SK-N-SH (cell line): ENCODE results near the gene FOXA3. TPM values are rescaled to one million over a fixed set of nuclear protein-coding genes. Genes with fewer than 3 reads are reported as not detected.

Experiments used
- CTCF ChIA-PET: fragments of 300-600, 350-600 bp; formaldehyde crosslinking; extraction: SDS; loops from one replicate; lab custom pipeline; 2021; lab: Yijun Ruan, JAX
- POLR2A ChIA-PET: fragments of 350-600 bp; sonication (Branson Sonifier 250); formaldehyde crosslinking; extraction: SDS; loops from one replicate; lab custom pipeline; 2020; ENCODE audit warnings: antibody characterized with exemption, inconsistent platforms; lab: Yijun Ruan, JAX
- DNase-seq: peaks from one replicate; pipeline ENCODE4 v3.0.0; 2012
- H2AFZ ChIP-seq: fragments of 200-600 bp; sonication (generic); 2 replicates; pipeline ENCODE4 v1.8.1; 2016; ENCODE audit warnings: antibody characterized with exemption, mild to moderate bottlenecking, low read depth
- H3F3A ChIP-seq: fragments of 200-600 bp; sonication (generic); replicated peaks from 2 replicates; pipeline ENCODE3; 2016; ENCODE audit warnings: antibody characterized with exemption, mild to moderate bottlenecking; ENCODE audit not compliant: insufficient read depth
- H3K27ac ChIP-seq, 2 experiments: fragments of 200-500 bp in 1 of 2; fragments of 200-600 bp in 1 of 2; sonication (Bioruptor generic) in 1 of 2; sonication (generic), shearing (Covaris generic) in 1 of 2; 2 replicates each; pipeline versions ENCODE4 v1.5.1 to v1.6.1; 2014 to 2016; ENCODE audit warnings: low read depth in 2 of 2, inconsistent platforms in 1 of 2, low read length in 1 of 2, mild to moderate bottlenecking in 1 of 2, mixed read lengths in 1 of 2
- H3K27me3 ChIP-seq: fragments of 200-600 bp; sonication (generic), shearing (Covaris generic); 2 replicates; pipeline ENCODE4 v1.6.1; 2016; ENCODE audit warnings: mixed run types; ENCODE audit not compliant: insufficient read depth
- H3K36me3 ChIP-seq, 2 experiments: fragments of 200-500 bp in 1 of 2; fragments of 200-600 bp in 1 of 2; sonication (Bioruptor generic) in 1 of 2; sonication (generic) in 1 of 2; replicated peaks in 1 of 2; 2 replicates each; pipeline versions ENCODE3 to v1.5.1; 2014 to 2016; ENCODE audit warnings: low read length in 1 of 2, mild to moderate bottlenecking in 1 of 2; ENCODE audit not compliant: insufficient read depth in 2 of 2, control insufficient read depth in 1 of 2
- H3K4me1 ChIP-seq, 2 experiments: fragments of 200-500 bp in 1 of 2; fragments of 200-600 bp in 1 of 2; sonication (Bioruptor generic) in 1 of 2; sonication (generic), shearing (Covaris generic) in 1 of 2; 2 replicates each; pipeline versions ENCODE4 v1.5.1 to v1.6.1; 2014 to 2016; ENCODE audit warnings: low read depth in 1 of 2, low read length in 1 of 2, mixed run types in 1 of 2; ENCODE audit not compliant: insufficient read depth in 2 of 2, control insufficient read depth in 1 of 2
- H3K4me2 ChIP-seq: fragments of 200-600 bp; sonication (generic), shearing (Covaris generic); 2 replicates; pipeline ENCODE4 v1.6.1; 2017; ENCODE audit warnings: mixed run types
- H3K4me3 ChIP-seq, 2 experiments: fragments of 200-500 bp in 1 of 2; fragments of 200-600 bp in 1 of 2; sonication (Bioruptor generic) in 1 of 2; sonication (generic), shearing (Covaris generic) in 1 of 2; 2 replicates each; pipeline versions ENCODE4 v1.5.1 to v1.8.1; 2014 to 2016; ENCODE audit warnings: low read depth in 2 of 2, inconsistent platforms in 1 of 2, low read length in 1 of 2, mild to moderate bottlenecking in 1 of 2, mixed read lengths in 1 of 2, moderate library complexity in 1 of 2
- H3K79me2 ChIP-seq: fragments of 200-600 bp; sonication (generic); 2 replicates; pipeline ENCODE4 v1.8.1; 2017; ENCODE audit warnings: mild to moderate bottlenecking; ENCODE audit not compliant: insufficient read depth
- H3K9ac ChIP-seq: fragments of 200-600 bp; sonication (generic); 2 replicates; pipeline ENCODE4 v1.6.1; 2017; ENCODE audit warnings: mixed run types
- H3K9me2 ChIP-seq: fragments of 200-600 bp; sonication (generic); 2 replicates; pipeline ENCODE4 v1.6.1; 2017; ENCODE audit warnings: mixed run types
- H3K9me3 ChIP-seq: fragments of 200-600 bp; sonication (generic); 2 replicates; pipeline ENCODE4 v1.6.1; 2017; ENCODE audit warnings: mixed run types, mild to moderate bottlenecking, moderate library complexity
- H4K20me1 ChIP-seq: fragments of 200-600 bp; sonication (generic); 2 replicates; pipeline ENCODE4 v1.6.1; 2017; ENCODE audit warnings: mild to moderate bottlenecking, mixed run types; ENCODE audit not compliant: insufficient read depth
- CHD2 ChIP-seq: fragments of 150-350 bp; IDR thresholded peaks from 2 replicates; pipeline ENCODE4 v1.6.1; 2018; ENCODE audit warnings: low read length; ENCODE audit not compliant: partially characterized antibody
- ELF1 ChIP-seq: IDR thresholded peaks from 2 replicates; pipeline ENCODE4 v1.4.0; 2012
- FOSL2 ChIP-seq: IDR thresholded peaks from 2 replicates; pipeline ENCODE4 v1.4.0; 2012; ENCODE audit warnings: low read depth, mild to moderate bottlenecking, moderate library complexity, borderline replicate concordance
- FOXJ3 ChIP-seq: sonication (generic); formaldehyde crosslinking; IDR thresholded peaks from 2 replicates; pipeline ENCODE4 v1.5.1; 2020; ENCODE audit warnings: mild to moderate bottlenecking, missing genetic modification reagents
- GABPA ChIP-seq: IDR thresholded peaks from 2 replicates; pipeline ENCODE4 v1.4.0; 2012; ENCODE audit warnings: low read depth, mild to moderate bottlenecking
- IRF3 ChIP-seq: fragments of 150-350 bp; IDR thresholded peaks from 2 replicates; pipeline ENCODE4 v1.6.1; 2016; ENCODE audit warnings: mild to moderate bottlenecking, low read depth, low read length
- MAX ChIP-seq: IDR thresholded peaks from 2 replicates; pipeline ENCODE4 v1.4.0; 2012; ENCODE audit warnings: low read depth
- MXI1 ChIP-seq: IDR thresholded peaks from 2 replicates; pipeline ENCODE4 v1.6.1; 2012; ENCODE audit warnings: mild to moderate bottlenecking, low read depth, low read length, improper control_type of control experiment
- NFIC ChIP-seq: IDR thresholded peaks from 2 replicates; pipeline ENCODE4 v1.4.0; 2012; ENCODE audit warnings: borderline replicate concordance
- NRF1 ChIP-seq: IDR thresholded peaks from 2 replicates; pipeline ENCODE4 v1.6.1; 2012; ENCODE audit warnings: low read depth, mild to moderate bottlenecking, low read length
- REST ChIP-seq: IDR thresholded peaks from 2 replicates; pipeline ENCODE4 v1.6.1; 2012; ENCODE audit warnings: mild to moderate bottlenecking, low read depth, low read length, moderate library complexity
- RXRA ChIP-seq: IDR thresholded peaks from 2 replicates; pipeline ENCODE4 v1.4.0; 2012; ENCODE audit warnings: low read depth, mild to moderate bottlenecking, borderline replicate concordance
- SMC3 ChIP-seq: IDR thresholded peaks from 2 replicates; pipeline ENCODE4 v1.6.1; 2012; ENCODE audit warnings: low read depth, low read length, improper control_type of control experiment
- TAF1 ChIP-seq: IDR thresholded peaks from 2 replicates; pipeline ENCODE4 v1.6.1; 2012; ENCODE audit warnings: low read depth, mild to moderate bottlenecking, low read length, moderate library complexity, borderline replicate concordance
- TCF12 ChIP-seq: IDR thresholded peaks from 2 replicates; pipeline ENCODE4 v1.4.0; 2012
- USF2 ChIP-seq: fragments of 150-350 bp; IDR thresholded peaks from 2 replicates; pipeline ENCODE4 v1.6.1; 2017; ENCODE audit warnings: antibody characterized with exemption, low read length, low read depth, borderline replicate concordance
- ZBTB33 ChIP-seq: IDR thresholded peaks from 2 replicates; pipeline ENCODE4 v1.4.0; 2012; ENCODE audit warnings: low read depth, borderline replicate concordance
- WGBS: methylation state at CpG from one replicate; pipeline ENCODE4 v1.1.6; 2017; ENCODE audit warnings: low lambda C conversion rate; 5-methylcytosine and 5-hydroxymethylcytosine counted together
- polyA plus RNA-seq, 3 experiments: library from polyadenylated mRNA; depleted of rRNA; stranded (reverse); fragments of >200 nt; gene quantifications; 2 replicates each; pipeline ENCODE4 v1.2.3, GENCODE V29; 2012

The FOXA3 gene
- polyA plus RNA-seq, 1 of the 3 experiments (the other 2 are of a cell fraction): 1.5 TPM

- Histone ChIP-seq H3K4me3 (no peak overlapping the region), H3F3A (peaks cover 5% of the 10 kb centered on the region), H4K20me1 (no peaks in the 10 kb centered on the region), H3K4me2 (no peak overlapping the region), H3K27ac (no peak overlapping the region), H2AFZ (no peak overlapping the region), H3K9me2 (no peaks in the 10 kb centered on the region), H3K9ac (no peak overlapping the region), H3K4me1 (no peaks in the 10 kb centered on the region), H3K79me2 (no peaks in the 10 kb centered on the region), H3K9me3 (no peaks in the 10 kb centered on the region), H3K27me3 (no peaks in the 10 kb centered on the region), H3K36me3 (no peaks in the 10 kb centered on the region)
- DNase-seq: no peak
- WGBS: 71% methylated on average over 6 of the region's 7 CpGs
- ChIA-PET POLR2A (no interaction called here), CTCF (interaction anchor here (1.8 to 12.2 kb wide), 2 partner anchors 10 to 74 kb away, joined by 4 to 121 read pairs; partner anchors contain the start of gene IRF2BP1)
- no peak for TF ChIP-seq NFIC
- no peak for TF ChIP-seq CHD2
- no peak for TF ChIP-seq TCF12
- TF ChIP-seq SMC3: no peak
- no peak for TF ChIP-seq RXRA
- no peak for TF ChIP-seq REST
- no peak for TF ChIP-seq NRF1
- no peak for TF ChIP-seq MXI1
- no peak for TF ChIP-seq GABPA
- TF ChIP-seq FOXJ3 (CRISPR knock-in tag): no peak
- no peak for TF ChIP-seq MAX
- no peak for TF ChIP-seq ELF1
- TF ChIP-seq ZBTB33: no peak
- TF ChIP-seq, all 33 proteins: peak for 0
Measured at GRCh38 chr19:45873219-45873772, 9.2 kb downstream of the FOXA3 start.

GRCh38 chr19:45874620-45874966 is 10.5 kb downstream of the FOXA3 start:
- ChIA-PET CTCF (interaction anchor here (1.4 kb wide), 1 partner anchor 10 kb away, joined by 6 read pairs; the partner anchor contains the start of gene FOXA3), POLR2A (no interaction called here)
- TF ChIP-seq ZBTB33 (no peak), IRF3 (no peak), RXRA (no peak), FOSL2 (no peak), USF2 (no peak), TAF1 (no peak), MXI1 (no peak)

More at GRCh38 chr19:45874620-45874966, 10.5 kb downstream of the FOXA3 start:
- H3K27me3 ChIP-seq: no peaks in the 10 kb centered on the region
- 75% methylated on average over 7 of the region's 7 CpGs for WGBS
- no peak overlapping the region for H3K4me3 ChIP-seq
- H3K9me3 ChIP-seq: no peaks in the 10 kb centered on the region
- no peak for DNase-seq
- no peak overlapping the region for H3K27ac ChIP-seq
- no peaks in the 10 kb centered on the region for H3K4me1 ChIP-seq
- H3K4me2 ChIP-seq: no peak overlapping the region
- H3F3A ChIP-seq: peaks cover 5% of the 10 kb centered on the region
- no peaks in the 10 kb centered on the region for H3K79me2 ChIP-seq
- H3K9me2 ChIP-seq: no peaks in the 10 kb centered on the region
- no peaks in the 10 kb centered on the region for H4K20me1 ChIP-seq
- no peaks in the 10 kb centered on the region for H3K36me3 ChIP-seq
- no peak overlapping the region for H2AFZ ChIP-seq
- no peak overlapping the region for H3K9ac ChIP-seq
